CD14-positive monocyte (primary cell): ENCODE measurements around the gene MYO5B. TPM values are rescaled to one million over a fixed set of nuclear protein-coding genes. Genes with fewer than 3 reads are reported as not detected.

ENCODE experiments used
- DNase-seq, 3 donors: peaks; one replicate each; pipeline ENCODE4 v3.0.0-alpha.2; 2011 to 2022
- H2AFZ ChIP-seq: 2 replicates; pipeline ENCODE4 v1.6.0; 2012; ENCODE audit warnings: mild to moderate bottlenecking, low read depth, low read length, inconsistent platforms; ENCODE audit not compliant: insufficient read depth, poor library complexity, severe bottlenecking
- H3K27ac ChIP-seq, 2 donors: 1 replicate in 1 of 2; 2 replicates in 1 of 2; pipeline ENCODE4 v1.5.1; 2012 to 2013; ENCODE audit warnings: low read length in 2 of 2, control low read depth in 1 of 2, inconsistent platforms in 1 of 2, low read depth in 1 of 2, mild to moderate bottlenecking in 1 of 2
- H3K27me3 ChIP-seq, 2 donors: one replicate each; pipeline versions ENCODE4 v1.6.0 to v1.6.1; 2011 to 2013; ENCODE audit warnings: low read length in 2 of 2; ENCODE audit not compliant: control insufficient read depth in 2 of 2, insufficient read depth in 2 of 2
- H3K36me3 ChIP-seq, 2 donors: replicated peaks in 1 of 2; 1 replicate in 1 of 2; 2 replicates in 1 of 2; pipeline versions ENCODE4 v1.5.1 to v1.6.1; 2012 to 2013; ENCODE audit warnings: low read length in 2 of 2, control low read depth in 1 of 2, inconsistent platforms in 1 of 2, mild to moderate bottlenecking in 1 of 2; ENCODE audit not compliant: insufficient read depth in 2 of 2, control insufficient read depth in 1 of 2
- H3K4me1 ChIP-seq, 2 donors: 1 replicate in 1 of 2; 2 replicates in 1 of 2; pipeline versions ENCODE4 v1.5.1 to v1.6.1; 2012 to 2013; ENCODE audit warnings: low read length in 2 of 2, control low read depth in 1 of 2, inconsistent platforms in 1 of 2, mild to moderate bottlenecking in 1 of 2, moderate library complexity in 1 of 2; ENCODE audit not compliant: insufficient read depth in 2 of 2, control insufficient read depth in 1 of 2
- H3K4me2 ChIP-seq: replicated peaks from 2 replicates; pipeline ENCODE3; 2012; ENCODE audit warnings: low read length, moderate library complexity, mild to moderate bottlenecking; ENCODE audit not compliant: poor library complexity, severe bottlenecking; ENCODE audit errors: extremely low read depth
- H3K4me3 ChIP-seq, 3 experiments: fragments of 200-600 bp in 1 of 3; sonication (generic) in 1 of 3; replicated peaks in 1 of 3; 1 replicate in 2 of 3; 2 replicates in 1 of 3; pipeline ENCODE4 v1.5.1; 2011 to 2013; ENCODE audit warnings: low read length in 3 of 3, mild to moderate bottlenecking in 3 of 3, control low read depth in 2 of 3, low read depth in 2 of 3, inconsistent platforms in 1 of 3, moderate library complexity in 1 of 3
- H3K79me2 ChIP-seq: 2 replicates; pipeline ENCODE4 v1.6.0; 2012; ENCODE audit warnings: mild to moderate bottlenecking, control low read depth, inconsistent platforms, low read length, moderate library complexity; ENCODE audit not compliant: insufficient read depth
- H3K9ac ChIP-seq: 2 replicates; pipeline ENCODE4 v1.6.0; 2017; ENCODE audit warnings: low read length, mild to moderate bottlenecking; ENCODE audit not compliant: insufficient read depth, poor library complexity, severe bottlenecking
- H3K9me3 ChIP-seq, 2 donors: replicated peaks in 1 of 2; 1 replicate in 1 of 2; 2 replicates in 1 of 2; pipeline versions ENCODE4 v1.5.1 to v1.6.1; 2012 to 2013; ENCODE audit warnings: low read length in 2 of 2, control low read depth in 1 of 2; ENCODE audit not compliant: control insufficient read depth in 1 of 2, insufficient read depth in 1 of 2
- H4K20me1 ChIP-seq: 2 replicates; pipeline ENCODE4 v1.6.0; 2012; ENCODE audit warnings: mild to moderate bottlenecking, low read length, control low read depth, moderate library complexity; ENCODE audit not compliant: insufficient read depth
- H3K27ac Mint-ChIP-seq, 7 donors: one replicate each; pipeline ENCODE4 v1.8.0; 2020; ENCODE audit warnings: mild to moderate bottlenecking in 7 of 7, mixed read lengths in 7 of 7, moderate library complexity in 6 of 7, inconsistent platforms in 2 of 7
- H3K27me3 Mint-ChIP-seq, 3 donors: one replicate each; pipeline ENCODE4 v1.8.0; 2021 to 2022; ENCODE audit warnings: low read depth in 3 of 3, mild to moderate bottlenecking in 3 of 3, mixed read lengths in 3 of 3, moderate library complexity in 3 of 3, inconsistent platforms in 1 of 3
- H3K36me3 Mint-ChIP-seq, 2 donors: one replicate each; pipeline ENCODE4 v1.8.0; 2020; ENCODE audit warnings: mixed read lengths in 2 of 2, inconsistent platforms in 1 of 2, mild to moderate bottlenecking in 1 of 2
- H3K4me1 Mint-ChIP-seq: one replicate; pipeline ENCODE4 v1.8.0; 2020; ENCODE audit warnings: mild to moderate bottlenecking, mixed read lengths
- H3K4me3 Mint-ChIP-seq, 2 donors: one replicate each; pipeline ENCODE4 v1.8.0; 2020; ENCODE audit warnings: mild to moderate bottlenecking in 2 of 2, mixed read lengths in 2 of 2, moderate library complexity in 1 of 2
- H3K9me3 Mint-ChIP-seq, 7 donors: one replicate each; pipeline ENCODE4 v1.8.0; 2020 to 2022; ENCODE audit warnings: mixed read lengths in 7 of 7, mild to moderate bottlenecking in 6 of 7, moderate library complexity in 6 of 7, inconsistent platforms in 2 of 7
- WGBS: methylation state at CpG from one replicate; pipeline ENCODE4 v1.1.5; 2013; ENCODE audit warnings: missing lambda C conversion rate; ENCODE audit not compliant: insufficient coverage; 5-methylcytosine and 5-hydroxymethylcytosine counted together
- intact Hi-C, 2 donors: fragments of 100-400 bp; cut with micrococcal nuclease; formaldehyde crosslinking; loops; one replicate each; pipeline versions ENCODE4 v1.15.0 to v1.15.1; 2023
- polyA plus RNA-seq, 3 donors: library from polyadenylated mRNA; depleted of rRNA in 1 of 3; unstranded in 2 of 3; stranded (reverse) in 1 of 3; fragments of 300-500 nt in 2 of 3; fragments of >200 nt in 1 of 3; fragmentation: Illumina TruSeq in 2 of 3; gene quantifications; 1 replicate in 2 of 3; 2 replicates in 1 of 3; pipeline ENCODE4 v1.2.3, GENCODE V29; 2012 to 2021
- TF ChIP-seq, protein P1 (sequence below): fragments of 200-600 bp; IDR thresholded peaks from one replicate; pipeline ENCODE4 v1.8.0; 2022; ENCODE audit warnings: antibody characterized with exemption, mild to moderate bottlenecking

Gene MYO5B
- polyA plus RNA-seq, 3 donors: 0.04 TPM; not detected in 2

DNA sequence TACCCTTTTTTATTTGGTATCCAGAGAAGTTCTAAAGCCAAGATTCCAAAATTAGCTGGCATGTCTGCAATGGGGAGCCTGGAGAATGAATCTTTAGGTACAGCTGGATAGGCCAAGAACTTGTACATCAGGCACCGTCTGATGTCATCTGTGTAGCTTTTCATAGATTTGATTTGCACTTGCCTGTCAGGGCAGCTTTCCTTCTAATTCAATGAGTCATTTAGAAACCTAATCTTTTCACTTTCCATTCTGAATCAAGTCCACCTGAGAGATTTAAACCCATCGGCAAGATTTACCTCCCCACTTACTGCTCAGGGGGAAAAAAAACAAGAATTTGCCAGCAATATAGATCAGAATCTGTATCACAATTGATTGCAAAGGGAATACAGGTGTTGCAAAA lies 320.7 kb downstream of the MYO5B start:
- Histone ChIP-seq H3K27ac (no peak overlapping the region), H3K9ac (no peak overlapping the region), H3K4me2 (no peak overlapping the region), H3K4me1 (no peaks in the 10 kb centered on the region), H4K20me1 (no peaks in the 10 kb centered on the region), H3K4me3 (no peak overlapping the region), H3K79me2 (no peaks in the 10 kb centered on the region), H3K9me3 (no peaks in the 10 kb centered on the region), H3K27me3 (no peaks in the 10 kb centered on the region), H3K36me3 (no peaks in the 10 kb centered on the region), H2AFZ (no peak overlapping the region)
- H3K4me1 Mint-ChIP-seq: no peaks in the 10 kb centered on the region
- WGBS: 100% methylated on average over 1 of the region's 2 CpGs
- no peaks in the 10 kb centered on the region for H3K9me3 Mint-ChIP-seq
- TF ChIP-seq, protein P1, sequence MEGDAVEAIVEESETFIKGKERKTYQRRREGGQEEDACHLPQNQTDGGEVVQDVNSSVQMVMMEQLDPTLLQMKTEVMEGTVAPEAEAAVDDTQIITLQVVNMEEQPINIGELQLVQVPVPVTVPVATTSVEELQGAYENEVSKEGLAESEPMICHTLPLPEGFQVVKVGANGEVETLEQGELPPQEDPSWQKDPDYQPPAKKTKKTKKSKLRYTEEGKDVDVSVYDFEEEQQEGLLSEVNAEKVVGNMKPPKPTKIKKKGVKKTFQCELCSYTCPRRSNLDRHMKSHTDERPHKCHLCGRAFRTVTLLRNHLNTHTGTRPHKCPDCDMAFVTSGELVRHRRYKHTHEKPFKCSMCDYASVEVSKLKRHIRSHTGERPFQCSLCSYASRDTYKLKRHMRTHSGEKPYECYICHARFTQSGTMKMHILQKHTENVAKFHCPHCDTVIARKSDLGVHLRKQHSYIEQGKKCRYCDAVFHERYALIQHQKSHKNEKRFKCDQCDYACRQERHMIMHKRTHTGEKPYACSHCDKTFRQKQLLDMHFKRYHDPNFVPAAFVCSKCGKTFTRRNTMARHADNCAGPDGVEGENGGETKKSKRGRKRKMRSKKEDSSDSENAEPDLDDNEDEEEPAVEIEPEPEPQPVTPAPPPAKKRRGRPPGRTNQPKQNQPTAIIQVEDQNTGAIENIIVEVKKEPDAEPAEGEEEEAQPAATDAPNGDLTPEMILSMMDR: no peak
- no peaks in the 10 kb centered on the region for H3K36me3 Mint-ChIP-seq
- intact Hi-C loops: no loop called here
- H3K27ac Mint-ChIP-seq: no peak overlapping the region
- DNase-seq: no peak
- peaks cover 0 to 8% (median 0%) of the 10 kb centered on the region in 3 donors for H3K27me3 Mint-ChIP-seq
- H3K4me3 Mint-ChIP-seq: no peak overlapping the region

DNA sequence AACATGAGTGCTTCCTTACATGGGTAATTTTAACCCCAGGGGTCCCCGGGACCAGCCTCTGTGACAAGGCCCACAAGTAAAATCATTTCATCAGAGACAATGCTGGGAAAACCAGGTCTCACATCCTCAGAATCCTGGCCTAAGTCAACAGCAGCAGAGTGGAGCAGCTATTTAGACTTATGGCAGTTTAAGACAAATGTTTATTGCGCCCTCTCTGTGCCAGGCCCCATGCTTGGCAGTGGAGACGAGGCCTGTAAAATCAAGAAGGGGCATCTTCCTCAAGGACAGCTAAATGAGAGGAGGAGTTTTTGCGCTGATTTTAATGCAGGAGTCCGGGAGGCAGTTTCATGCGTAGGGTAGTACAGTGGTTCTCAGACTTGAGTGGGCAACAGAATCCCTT lies 325.6 kb downstream of the MYO5B start:
- Histone ChIP-seq H4K20me1 (no peaks in the 10 kb centered on the region), H3K4me3 (no peak overlapping the region), H3K4me1 (no peaks in the 10 kb centered on the region), H2AFZ (no peak overlapping the region), H3K36me3 (no peaks in the 10 kb centered on the region), H3K4me2 (no peak overlapping the region), H3K9me3 (no peaks in the 10 kb centered on the region), H3K27me3 (no peaks in the 10 kb centered on the region), H3K79me2 (no peaks in the 10 kb centered on the region), H3K27ac (no peak overlapping the region), H3K9ac (no peak overlapping the region)
- no peaks in the 10 kb centered on the region for H3K36me3 Mint-ChIP-seq
- H3K4me3 Mint-ChIP-seq: no peak overlapping the region
- no peaks in the 10 kb centered on the region for H3K4me1 Mint-ChIP-seq
- 96% methylated on average over 4 of the region's 6 CpGs for WGBS
- DNase-seq: no peak
- peaks cover 0 to 2% (median 0%) of the 10 kb centered on the region in 7 donors for H3K9me3 Mint-ChIP-seq
- TF ChIP-seq, protein P1: no peak
- intact Hi-C loops: no loop called here
- H3K27me3 Mint-ChIP-seq: peaks cover 2 to 5% (median 4%) of the 10 kb centered on the region in 3 donors
- H3K27ac Mint-ChIP-seq: no peak overlapping the region
